Tibial nerve (tissue), 3 donors: Measurements from ENCODE around the gene ZFAND6.

Experiments
- POLR2A ChIP-seq, 2 donors: fragments of 450-650 bp; IDR thresholded peaks; one replicate each; pipeline ENCODE4 v1.6.1; 2017; ENCODE audit warnings: antibody characterized with exemption in 2 of 2, mild to moderate bottlenecking in 2 of 2, moderate library complexity in 2 of 2
- TF ChIP-seq, protein P1 (sequence below), 5 experiments: fragments of 200-600 bp in 3 of 5; fragments of 450-650 bp in 2 of 5; sonication (generic) in 3 of 5; IDR thresholded peaks; one replicate each; pipeline ENCODE4 v1.5.1; 2016 to 2019; ENCODE audit warnings: antibody characterized with exemption in 5 of 5, mild to moderate bottlenecking in 3 of 5, moderate library complexity in 2 of 5

DNA sequence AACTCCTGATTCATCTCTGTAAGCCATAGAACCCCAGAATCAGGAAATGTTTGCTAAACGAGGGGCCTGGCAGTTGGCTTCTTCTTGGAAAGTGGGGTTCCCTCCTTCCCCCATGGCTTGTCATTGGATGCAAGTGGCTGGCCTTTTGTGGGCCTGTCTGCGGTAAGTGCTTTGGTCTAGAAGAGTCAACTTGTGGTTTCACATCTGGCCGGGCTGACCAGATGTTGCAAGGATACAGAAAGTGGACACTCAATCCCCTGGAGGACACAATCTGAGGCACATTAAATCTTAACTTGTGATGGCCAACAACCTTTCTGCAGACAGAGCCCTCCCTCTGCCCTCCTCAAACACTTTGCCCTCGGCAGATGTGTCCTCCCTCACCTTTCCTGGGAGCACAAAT, 94.4 kb downstream of the ZFAND6 start:
- TF ChIP-seq, protein P1, sequence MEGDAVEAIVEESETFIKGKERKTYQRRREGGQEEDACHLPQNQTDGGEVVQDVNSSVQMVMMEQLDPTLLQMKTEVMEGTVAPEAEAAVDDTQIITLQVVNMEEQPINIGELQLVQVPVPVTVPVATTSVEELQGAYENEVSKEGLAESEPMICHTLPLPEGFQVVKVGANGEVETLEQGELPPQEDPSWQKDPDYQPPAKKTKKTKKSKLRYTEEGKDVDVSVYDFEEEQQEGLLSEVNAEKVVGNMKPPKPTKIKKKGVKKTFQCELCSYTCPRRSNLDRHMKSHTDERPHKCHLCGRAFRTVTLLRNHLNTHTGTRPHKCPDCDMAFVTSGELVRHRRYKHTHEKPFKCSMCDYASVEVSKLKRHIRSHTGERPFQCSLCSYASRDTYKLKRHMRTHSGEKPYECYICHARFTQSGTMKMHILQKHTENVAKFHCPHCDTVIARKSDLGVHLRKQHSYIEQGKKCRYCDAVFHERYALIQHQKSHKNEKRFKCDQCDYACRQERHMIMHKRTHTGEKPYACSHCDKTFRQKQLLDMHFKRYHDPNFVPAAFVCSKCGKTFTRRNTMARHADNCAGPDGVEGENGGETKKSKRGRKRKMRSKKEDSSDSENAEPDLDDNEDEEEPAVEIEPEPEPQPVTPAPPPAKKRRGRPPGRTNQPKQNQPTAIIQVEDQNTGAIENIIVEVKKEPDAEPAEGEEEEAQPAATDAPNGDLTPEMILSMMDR (IDR thresholded peaks at IDR 0.05), result no peak
- TF ChIP-seq POLR2A (IDR thresholded peaks at IDR 0.05), result no peak
